HCT116 (cell line): Measurements from ENCODE around the gene ACSL4. TPM values are rescaled to one million over a fixed set of nuclear protein-coding genes. Genes with fewer than 3 reads are reported as not detected.

ENCODE experiments used
- ATAC-seq: fragments of 200-7000 bp; cut with Tn5 transposase; 2 replicates; pipeline ENCODE4 v1.9.1; 2020; ENCODE audit warnings: mild to moderate bottlenecking, moderate library complexity
- BruUV-seq: library from RNA; stranded (reverse); fragments of 400-500 nt; replicated peaks from 2 replicates; lab custom pipeline; 2021; lab: Mats Ljungman, UMichigan
- CTCF ChIA-PET: fragments of 300-600 bp; sonication (Branson Sonifier 250); formaldehyde crosslinking; loops from one replicate; lab custom pipeline; 2021; ENCODE audit warnings: antibody characterized with exemption; lab: Charles Lee
- POLR2A ChIA-PET: fragments of 300-600, 350-600 bp; sonication (Branson Sonifier 250); formaldehyde crosslinking; loops from one replicate; lab custom pipeline; 2021; ENCODE audit warnings: antibody characterized with exemption; lab: Charles Lee
- RAD21 ChIA-PET, 2 experiments: fragments of 300-600 bp; sonication (Branson Sonifier 250); formaldehyde crosslinking; loops; one replicate each; lab custom pipeline; 2023; ENCODE audit warnings: low total read pairs in 2 of 2; ENCODE audit not compliant: uncharacterized antibody in 2 of 2, unreplicated experiment in 2 of 2, low non-redundant PET in 1 of 2; lab: Charles Lee
- DNase-seq: peaks from one replicate; pipeline ENCODE4 v3.0.0-alpha.2; 2010; ENCODE audit warnings: low read depth, low spot score
- H2AFZ ChIP-seq: fragments of 200-600 bp; shearing (Covaris generic), sonication (generic); 2 replicates; pipeline ENCODE4 v1.6.1; 2017; ENCODE audit warnings: low read depth, mixed run types, mixed read lengths, antibody characterized with exemption, low read length; ENCODE audit not compliant: poor library complexity, severe bottlenecking
- H3K27ac ChIP-seq: 2 replicates; pipeline ENCODE4 v1.5.1; 2012; ENCODE audit warnings: low read depth, low read length
- H3K27me3 ChIP-seq: fragments of 200-600 bp; sonication (generic); 2 replicates; pipeline ENCODE4 v1.6.1; 2016; ENCODE audit warnings: mixed run types, low read length, mixed read lengths; ENCODE audit not compliant: insufficient read depth
- H3K36me3 ChIP-seq, 2 experiments: fragments of 200-500 bp in 1 of 2; fragments of 200-600 bp in 1 of 2; sonication (Bioruptor generic) in 1 of 2; sonication (generic) in 1 of 2; 2 replicates each; pipeline versions ENCODE4 v1.5.1 to v1.6.1; 2014 to 2016; ENCODE audit warnings: low read length in 2 of 2, inconsistent platforms in 1 of 2, mixed read lengths in 1 of 2, mixed run types in 1 of 2; ENCODE audit not compliant: insufficient read depth in 2 of 2, control insufficient read depth in 1 of 2
- H3K4me1 ChIP-seq, 2 experiments: fragments of 200-600 bp in 1 of 2; sonication (generic) in 1 of 2; 2 replicates each; pipeline versions ENCODE4 v1.5.1 to v1.6.1; 2012 to 2017; ENCODE audit warnings: low read length in 2 of 2, inconsistent platforms in 1 of 2, mild to moderate bottlenecking in 1 of 2, mixed read lengths in 1 of 2, mixed run types in 1 of 2, moderate library complexity in 1 of 2; ENCODE audit not compliant: insufficient read depth in 2 of 2, control insufficient read depth in 1 of 2
- H3K4me2 ChIP-seq: fragments of 200-600 bp; sonication (generic); 2 replicates; pipeline ENCODE4 v1.6.1; 2017; ENCODE audit warnings: mixed run types, low read length, mixed read lengths
- H3K4me3 ChIP-seq, 2 experiments: fragments of 200-600 bp in 1 of 2; sonication (generic) in 1 of 2; replicated peaks in 1 of 2; 2 replicates each; pipeline ENCODE4 v1.5.1; 2011 to 2016; ENCODE audit warnings: low read length in 2 of 2, control low read depth in 1 of 2, low read depth in 1 of 2, mild to moderate bottlenecking in 1 of 2, mixed read lengths in 1 of 2, mixed run types in 1 of 2
- H3K79me2 ChIP-seq: fragments of 200-600 bp; sonication (generic); 2 replicates; pipeline ENCODE4 v1.6.1; 2017; ENCODE audit warnings: mild to moderate bottlenecking, mixed run types, low read length, moderate library complexity, mixed read lengths; ENCODE audit not compliant: insufficient read depth
- H3K9ac ChIP-seq: fragments of 200-600 bp; sonication (generic); 2 replicates; pipeline ENCODE4 v1.6.1; 2016; ENCODE audit warnings: low read length, mixed read lengths
- H3K9me2 ChIP-seq: fragments of 200-600 bp; sonication (generic), shearing (Covaris generic); 2 replicates; pipeline ENCODE4 v1.6.1; 2017; ENCODE audit warnings: mixed run types, mild to moderate bottlenecking, moderate library complexity; ENCODE audit not compliant: insufficient read depth
- H3K9me3 ChIP-seq, 2 experiments: fragments of 200-500 bp in 1 of 2; fragments of 200-600 bp in 1 of 2; sonication (Bioruptor generic) in 1 of 2; sonication (generic) in 1 of 2; 2 replicates each; pipeline ENCODE4 v1.6.1; 2014 to 2017; ENCODE audit warnings: low read length in 2 of 2, mixed read lengths in 2 of 2, inconsistent platforms in 1 of 2, low read depth in 1 of 2, mild to moderate bottlenecking in 1 of 2, mixed run types in 1 of 2, moderate library complexity in 1 of 2; ENCODE audit not compliant: control insufficient read depth in 1 of 2, insufficient read depth in 1 of 2
- H4K20me1 ChIP-seq: fragments of 200-600 bp; sonication (generic), shearing (Covaris generic); 2 replicates; pipeline ENCODE4 v1.6.1; 2017; ENCODE audit warnings: mixed run types, mild to moderate bottlenecking, moderate library complexity; ENCODE audit not compliant: insufficient read depth
- ATF3 ChIP-seq: IDR thresholded peaks from 2 replicates; pipeline ENCODE4 v1.6.1; 2012
- CBX3 ChIP-seq: IDR thresholded peaks from 2 replicates; pipeline ENCODE4 v1.6.1; 2012; ENCODE audit warnings: low read depth
- CTCF ChIP-seq, 3 experiments: fragments of 200-600 bp in 1 of 3; sonication (generic) in 1 of 3; IDR thresholded peaks in 2 of 3; conservative IDR thresholded peaks in 1 of 3; 2 replicates each; pipeline ENCODE4 v1.5.1; 2012 to 2017; ENCODE audit warnings: low read depth in 2 of 3, low read length in 2 of 3, antibody characterized with exemption in 1 of 3, borderline replicate concordance in 1 of 3, control low read depth in 1 of 3, mild to moderate bottlenecking in 1 of 3, mixed read lengths in 1 of 3, mixed run types in 1 of 3, moderate library complexity in 1 of 3; ENCODE audit not compliant: insufficient read depth in 1 of 3
- EGR1 ChIP-seq: IDR thresholded peaks from 2 replicates; pipeline ENCODE4 v1.6.1; 2012; ENCODE audit warnings: low read depth
- ELF1 ChIP-seq: IDR thresholded peaks from 2 replicates; pipeline ENCODE4 v1.6.1; 2012; ENCODE audit warnings: low read depth, borderline replicate concordance
- EZH2 ChIP-seq: fragments of 200-600 bp; sonication (generic); IDR thresholded peaks from 2 replicates; pipeline ENCODE4 v1.6.1; 2017; ENCODE audit warnings: antibody characterized with exemption, mixed run types
- EZH2phosphoT487 ChIP-seq: fragments of 200-600 bp; IDR thresholded peaks from 2 replicates; pipeline ENCODE4 v1.6.1; 2018; ENCODE audit warnings: antibody characterized with exemption, borderline replicate concordance
- FOSL1 ChIP-seq: IDR thresholded peaks from 2 replicates; pipeline ENCODE4 v1.6.1; 2012; ENCODE audit warnings: low read depth
- JUND ChIP-seq: IDR thresholded peaks from 2 replicates; pipeline ENCODE4 v1.6.1; 2012
- POLR2A ChIP-seq: IDR thresholded peaks from 2 replicates; pipeline ENCODE4 v1.7.0; 2011; ENCODE audit warnings: borderline replicate concordance; ENCODE audit not compliant: insufficient read depth, insufficient read length; ENCODE audit errors: extremely low read depth
- RAD21 ChIP-seq: IDR thresholded peaks from 2 replicates; pipeline ENCODE4 v1.6.1; 2012; ENCODE audit warnings: low read depth, mild to moderate bottlenecking
- TCF7L2 ChIP-seq: IDR thresholded peaks from 2 replicates; pipeline ENCODE4 v1.7.0; 2011; ENCODE audit warnings: borderline replicate concordance, inconsistent platforms; ENCODE audit not compliant: insufficient read depth, insufficient read length; ENCODE audit errors: extremely low read depth
- ZFX ChIP-seq: fragments of 450-650 bp; IDR thresholded peaks from 2 replicates; pipeline ENCODE4 v1.6.1; 2017
- intact Hi-C: fragments of 100-400 bp; cut with micrococcal nuclease; formaldehyde crosslinking; loops from 2 replicates; pipeline ENCODE4 v1.10.0; 2022
- total RNA-seq: library from RNA; stranded (reverse); gene quantifications from one replicate; pipeline ENCODE4 v1.2.1, GENCODE V29; 2021; ENCODE audit not compliant: unreplicated experiment

Gene ACSL4
- total RNA-seq, 1 experiment from 2014 or later = 50.5 TPM

- Histone ChIP-seq H3K4me2 (no peak overlapping the region), H2AFZ (no peak overlapping the region), H3K27me3 (no peaks in the 10 kb centered on the region)
- RAD21 ChIA-PET = no interaction called here
- no peak for TF ChIP-seq CTCF (IDR thresholded peaks at IDR 0.05 in 2 of 3, conservative IDR thresholded peaks at IDR 0.05 in 1 of 3; ENCODE audit: borderline replicate concordance in 1 of 3, insufficient read depth in 1 of 3, low read depth in 2 of 3, low read length in 2 of 3)
- TF ChIP-seq EZH2 = no peak
- no peak for TF ChIP-seq JUND
- no peak for TF ChIP-seq RAD21
- TF ChIP-seq FOSL1 = no peak
- no peak for TF ChIP-seq CBX3
- TF ChIP-seq ATF3 = no peak
- TF ChIP-seq TCF7L2 = no peak
- TF ChIP-seq ZFX = no peak
- no peak for TF ChIP-seq ELF1
- TF ChIP-seq POLR2A = no peak
- TF ChIP-seq EGR1 = no peak
- TF ChIP-seq EZH2phosphoT487 = no peak
- TF ChIP-seq, all 23 proteins: peak for 0
- H3K27ac ChIP-seq = no peak overlapping the region
- H3K4me1 ChIP-seq = no peaks in the 10 kb centered on the region
- no peak overlapping the region for H3K4me3 ChIP-seq
- H4K20me1 ChIP-seq = no peaks in the 10 kb centered on the region
- CTCF ChIA-PET = no interaction called here
- peaks cover 9% of the 10 kb centered on the region for H3K79me2 ChIP-seq
- no peaks in the 10 kb centered on the region for H3K9me3 ChIP-seq
- H3K9me2 ChIP-seq = no peaks in the 10 kb centered on the region
- POLR2A ChIA-PET = no interaction called here
- no peaks in the 10 kb centered on the region for H3K36me3 ChIP-seq
- BruUV-seq = no TSS peak
- intact Hi-C loops = no loop called here
- no peak for DNase-seq
- H3K9ac ChIP-seq = no peak overlapping the region
- ATAC-seq = no peak
These were observed 36.8 kb downstream of the ACSL4 start for GRCh38 chrX:109696146-109696740.
